ENCODE data around the gene TXNRD1. TPM values are rescaled to one million over a fixed set of nuclear protein-coding genes. Genes with fewer than 3 reads are reported as not detected.
"Not testable (repeated sequence)": the region's sequence is repeated elsewhere in the genome, so short reads cannot be mapped to it uniquely, and the experiment has no call there.

TXNRD1 gene
- total RNA-seq, 2 donors from 2014 or later = 110 to 129 TPM

DNA sequence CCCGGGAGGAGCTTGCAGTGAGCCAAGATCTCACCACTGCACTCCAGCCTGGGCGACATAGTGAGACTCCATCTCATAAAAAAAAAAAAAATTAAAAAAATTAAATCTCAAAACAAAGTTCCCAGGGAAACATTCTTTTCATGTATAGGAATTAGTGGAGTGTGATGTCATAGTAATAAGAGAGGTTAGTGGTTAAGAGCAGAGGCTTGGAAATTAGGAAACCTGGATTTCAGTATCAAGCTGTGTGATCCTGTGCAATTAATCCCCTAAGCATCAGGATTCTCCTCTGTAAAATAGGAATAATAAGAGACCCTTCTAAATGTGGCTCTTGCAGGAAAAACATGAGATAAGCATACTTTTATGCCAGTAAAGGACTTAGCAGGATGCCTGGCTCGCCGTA lies 3.1 kb upstream of the TXNRD1 start:
- H3K4me1 ChIP-seq = no peaks in the 10 kb centered on the region
- H3K4me3 ChIP-seq = no peak overlapping the region
- no peak overlapping the region for H3K9ac ChIP-seq (ENCODE audit: low read depth in 2 of 2, low read length in 2 of 2)
- TF ChIP-seq CTCF (IDR thresholded peaks at IDR 0.05) = no peak
- H3K27me3 ChIP-seq = no peaks in the 10 kb centered on the region
- intact Hi-C loops (cut with DNase I) = no loop called here
- no peak for DNase-seq
- H3K9me3 ChIP-seq = no peaks in the 10 kb centered on the region
- no peaks in the 10 kb centered on the region for H3K36me3 ChIP-seq
- H3K27ac ChIP-seq = no peak overlapping the region

DNA sequence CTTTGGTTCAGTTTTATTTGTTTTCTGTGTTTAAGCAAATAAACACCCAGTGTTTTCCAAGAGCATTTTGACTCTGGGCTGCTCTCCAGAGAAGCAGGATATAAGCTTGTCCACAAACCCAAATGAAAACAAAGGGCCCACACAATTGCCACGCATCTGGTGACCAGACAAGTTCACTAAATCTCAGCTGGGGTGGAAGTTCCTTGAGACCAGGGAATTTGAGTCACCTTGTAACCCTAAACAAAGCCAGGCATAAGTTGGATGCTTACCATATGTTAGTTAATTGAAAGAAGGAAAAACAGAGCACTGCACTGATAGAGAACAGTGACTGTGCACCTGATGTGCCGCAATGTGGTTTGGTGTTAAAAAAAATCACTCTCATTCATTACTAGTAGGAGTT lies 1.6 kb upstream of the TXNRD1 start:
- Histone ChIP-seq H3K9ac (ENCODE audit: low read depth in 2 of 2, low read length in 2 of 2) (no peak overlapping the region), H3K4me3 (no peak overlapping the region), H3K27ac (no peak overlapping the region), H3K4me1 (no peaks in the 10 kb centered on the region), H3K9me3 (no peaks in the 10 kb centered on the region), H3K27me3 (no peaks in the 10 kb centered on the region), H3K36me3 (no peaks in the 10 kb centered on the region)
- no peak for TF ChIP-seq CTCF (IDR thresholded peaks at IDR 0.05)
- DNase-seq = no peak
- intact Hi-C loops (cut with DNase I) = no loop called here

- H3K27ac ChIP-seq = no peak overlapping the region
- no peak for DNase-seq
- no peak for TF ChIP-seq CTCF (IDR thresholded peaks at IDR 0.05)
- H3K27me3 ChIP-seq = no peaks in the 10 kb centered on the region
- no peaks in the 10 kb centered on the region for H3K9me3 ChIP-seq
- H3K9ac ChIP-seq (ENCODE audit: low read depth in 2 of 2, low read length in 2 of 2) = no peak overlapping the region
- peaks cover 3% of the 10 kb centered on the region for H3K4me1 ChIP-seq
- H3K4me3 ChIP-seq = peak overlapping the region; percentile 44
- intact Hi-C loops (cut with DNase I) = loop anchor here (5.0 kb wide), 2 partner anchors 81 to 141 kb away; no protein-coding TSS in a partner anchor
- no peaks in the 10 kb centered on the region for H3K36me3 ChIP-seq
These were observed 944 bp downstream of the TXNRD1 start for GRCh38 chr12:104216521-104216924.

- not testable (repeated sequence) for H3K9ac ChIP-seq (ENCODE audit: low read depth in 2 of 2, low read length in 2 of 2); H3K36me3 ChIP-seq; H3K4me1 ChIP-seq; H3K27ac ChIP-seq; H3K27me3 ChIP-seq; DNase-seq; H3K9me3 ChIP-seq; H3K4me3 ChIP-seq
- intact Hi-C loops (cut with DNase I) = loop anchor here (5.0 kb wide), 2 partner anchors 79 to 139 kb away; no protein-coding TSS in a partner anchor
These were observed 2.9 kb downstream of the TXNRD1 start for GRCh38 chr12:104218506-104218905.

GRCh38 chr12:104218935-104219334 lies 3.4 kb downstream of the TXNRD1 start:
- H3K27ac ChIP-seq = peak overlapping the region; percentile 3
- no peaks in the 10 kb centered on the region for H3K36me3 ChIP-seq
- H3K4me1 ChIP-seq = peaks cover 3% of the 10 kb centered on the region
- no peak overlapping the region for H3K9ac ChIP-seq (ENCODE audit: low read depth in 2 of 2, low read length in 2 of 2)
- no peaks in the 10 kb centered on the region for H3K9me3 ChIP-seq
- no peak overlapping the region for H3K4me3 ChIP-seq
- H3K27me3 ChIP-seq = no peaks in the 10 kb centered on the region
- DNase-seq = no peak
- intact Hi-C loops (cut with DNase I) = loop anchor here (5.0 kb wide), 2 partner anchors 78 to 138 kb away; no protein-coding TSS in a partner anchor
- TF ChIP-seq CTCF (IDR thresholded peaks at IDR 0.05) = no peak

DNA sequence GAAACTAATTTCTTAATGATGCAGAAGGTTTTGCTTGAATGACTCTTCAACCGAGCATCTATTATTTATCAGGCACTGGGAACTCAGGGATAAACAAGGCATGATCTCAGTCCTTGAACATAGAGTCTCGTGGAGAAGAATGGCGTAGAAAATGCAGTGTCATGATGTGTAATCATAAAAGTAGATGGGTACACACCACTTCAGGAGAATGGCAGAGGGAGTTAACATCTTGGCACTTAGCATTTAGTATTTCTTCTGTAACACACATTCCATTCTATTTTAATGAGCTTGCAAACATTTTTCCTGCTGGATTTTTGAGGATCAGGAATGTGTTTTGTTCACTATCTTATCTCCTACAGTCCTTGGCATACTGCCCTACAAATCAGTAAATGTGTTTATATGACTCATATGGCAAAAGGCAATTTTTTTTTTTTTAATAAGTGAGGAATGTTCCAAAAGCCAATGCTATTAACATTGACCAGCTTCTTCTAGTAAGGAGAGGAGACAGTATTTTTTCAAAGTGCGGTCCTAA lies 3.8 kb downstream of the TXNRD1 start:
- Histone ChIP-seq H3K36me3 (no peaks in the 10 kb centered on the region), H3K27me3 (no peaks in the 10 kb centered on the region), H3K27ac (peak overlapping the region; percentile 3), H3K4me1 (peaks cover 3% of the 10 kb centered on the region), H3K4me3 (no peak overlapping the region), H3K9me3 (no peaks in the 10 kb centered on the region), H3K9ac (ENCODE audit: low read depth in 2 of 2, low read length in 2 of 2) (no peak overlapping the region)
- intact Hi-C loops (cut with DNase I) = loop anchor here (5.0 kb wide), 2 partner anchors 78 to 138 kb away; no protein-coding TSS in a partner anchor
- TF ChIP-seq CTCF (IDR thresholded peaks at IDR 0.05) = no peak
- no peak for DNase-seq
